RWPE2 (cell line): ENCODE data around the gene PTPRN2.

Source experiments
- ATAC-seq: fragments of 200-7000 bp; cut with Tn5 transposase; 3 replicates; pipeline ENCODE4 v1.9.1; 2021; ENCODE audit warnings: low read depth
- DNase-seq: peaks from one replicate; pipeline ENCODE4 v3.0.0-alpha.2; 2020; ENCODE audit warnings: low spot score
- H3K27ac ChIP-seq: fragments of 450-650 bp; 2 replicates; pipeline ENCODE4 v1.5.1; 2017; ENCODE audit warnings: mild to moderate bottlenecking; ENCODE audit not compliant: poor library complexity, severe bottlenecking
- H3K27me3 ChIP-seq: fragments of 250-450 bp; sonication (Bioruptor Pico); 2 replicates; pipeline ENCODE4 v1.5.1; 2021; ENCODE audit warnings: mild to moderate bottlenecking, moderate library complexity; ENCODE audit not compliant: insufficient read depth, poor library complexity, severe bottlenecking
- H3K36me3 ChIP-seq: fragments of 250-450 bp; sonication (Bioruptor Pico); 2 replicates; pipeline ENCODE4 v1.5.1; 2020; ENCODE audit warnings: low read depth, mild to moderate bottlenecking, moderate library complexity
- H3K4me1 ChIP-seq: fragments of 250-450 bp; sonication (Bioruptor Pico); 2 replicates; pipeline ENCODE4 v1.5.1; 2021; ENCODE audit warnings: mild to moderate bottlenecking, moderate library complexity; ENCODE audit not compliant: insufficient read depth, poor library complexity, severe bottlenecking
- H3K4me3 ChIP-seq: fragments of 250-450 bp; sonication (Bioruptor Pico); 2 replicates; pipeline ENCODE4 v1.5.1; 2021; ENCODE audit warnings: mild to moderate bottlenecking, moderate library complexity; ENCODE audit not compliant: severe bottlenecking
- H3K9me3 ChIP-seq: fragments of 250-450 bp; sonication (Bioruptor Pico); 2 replicates; pipeline ENCODE4 v1.5.1; 2021; ENCODE audit warnings: mild to moderate bottlenecking, moderate library complexity; ENCODE audit not compliant: severe bottlenecking
- TF ChIP-seq, protein P1 (sequence below): fragments of 450-650 bp; IDR thresholded peaks from one replicate; pipeline ENCODE4 v1.5.1; 2017; ENCODE audit warnings: mild to moderate bottlenecking, moderate library complexity; ENCODE audit not compliant: poor library complexity, severe bottlenecking

Gene PTPRN2

DNA sequence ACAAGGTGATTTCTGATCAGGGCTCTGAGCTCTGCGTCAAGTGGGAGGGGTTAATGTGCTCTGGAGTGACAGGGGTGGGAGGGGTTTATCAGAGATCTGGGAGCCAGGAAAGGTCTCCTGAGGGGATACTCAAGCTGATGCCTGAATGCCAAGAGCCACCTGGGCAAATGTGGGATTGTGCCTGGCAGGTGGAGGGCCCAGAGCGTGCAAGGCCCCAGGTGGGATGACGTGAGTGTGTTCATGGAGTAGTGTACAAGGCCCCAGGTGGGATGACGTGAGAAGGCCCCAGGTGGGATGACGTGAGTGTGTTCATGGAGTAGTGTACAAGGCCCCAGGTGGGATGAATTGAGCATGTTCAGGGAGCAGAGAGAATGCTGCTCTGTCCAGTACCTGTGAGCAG, 610.3 kb downstream of the PTPRN2 start:
- TF ChIP-seq, protein P1, sequence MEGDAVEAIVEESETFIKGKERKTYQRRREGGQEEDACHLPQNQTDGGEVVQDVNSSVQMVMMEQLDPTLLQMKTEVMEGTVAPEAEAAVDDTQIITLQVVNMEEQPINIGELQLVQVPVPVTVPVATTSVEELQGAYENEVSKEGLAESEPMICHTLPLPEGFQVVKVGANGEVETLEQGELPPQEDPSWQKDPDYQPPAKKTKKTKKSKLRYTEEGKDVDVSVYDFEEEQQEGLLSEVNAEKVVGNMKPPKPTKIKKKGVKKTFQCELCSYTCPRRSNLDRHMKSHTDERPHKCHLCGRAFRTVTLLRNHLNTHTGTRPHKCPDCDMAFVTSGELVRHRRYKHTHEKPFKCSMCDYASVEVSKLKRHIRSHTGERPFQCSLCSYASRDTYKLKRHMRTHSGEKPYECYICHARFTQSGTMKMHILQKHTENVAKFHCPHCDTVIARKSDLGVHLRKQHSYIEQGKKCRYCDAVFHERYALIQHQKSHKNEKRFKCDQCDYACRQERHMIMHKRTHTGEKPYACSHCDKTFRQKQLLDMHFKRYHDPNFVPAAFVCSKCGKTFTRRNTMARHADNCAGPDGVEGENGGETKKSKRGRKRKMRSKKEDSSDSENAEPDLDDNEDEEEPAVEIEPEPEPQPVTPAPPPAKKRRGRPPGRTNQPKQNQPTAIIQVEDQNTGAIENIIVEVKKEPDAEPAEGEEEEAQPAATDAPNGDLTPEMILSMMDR: no peak
- H3K9me3 ChIP-seq: peaks cover 5% of the 10 kb centered on the region
- DNase-seq (peak; percentile 8), ATAC-seq (no peak)
- no peak overlapping the region for H3K27ac ChIP-seq
- H3K4me3 ChIP-seq: no peak overlapping the region
- no peaks in the 10 kb centered on the region for H3K27me3 ChIP-seq
- no peaks in the 10 kb centered on the region for H3K36me3 ChIP-seq
- no peaks in the 10 kb centered on the region for H3K4me1 ChIP-seq

DNA sequence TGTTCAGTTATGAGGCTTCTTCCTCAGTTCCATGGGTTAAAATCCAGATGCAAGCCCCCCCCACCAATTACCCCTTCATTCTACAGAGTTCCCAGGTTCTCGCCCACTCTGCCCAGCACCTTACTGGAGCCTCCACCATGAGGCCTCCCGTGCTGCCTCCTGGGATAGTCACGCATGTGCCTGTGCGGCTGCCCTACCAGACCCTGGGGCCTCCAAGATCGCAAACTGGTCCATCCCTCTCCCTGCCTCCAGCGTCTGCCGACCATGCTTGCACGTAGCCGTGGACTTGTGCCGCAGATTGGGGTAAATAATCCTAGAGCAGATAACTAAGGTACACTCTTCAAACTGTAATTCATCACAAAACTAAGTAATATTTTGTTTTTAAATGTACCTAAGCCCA, 611.2 kb downstream of the PTPRN2 start:
- DNase-seq: peak; percentile 27
- Histone ChIP-seq H3K9me3 (peaks cover 5% of the 10 kb centered on the region), H3K4me1 (no peaks in the 10 kb centered on the region), H3K4me3 (no peak overlapping the region), H3K27me3 (no peaks in the 10 kb centered on the region), H3K27ac (no peak overlapping the region), H3K36me3 (no peaks in the 10 kb centered on the region)
- TF ChIP-seq, protein P1: no peak
- no peak for ATAC-seq

- Histone ChIP-seq H3K27ac (no peak overlapping the region), H3K27me3 (no peaks in the 10 kb centered on the region), H3K9me3 (peaks cover 7% of the 10 kb centered on the region), H3K4me3 (no peak overlapping the region), H3K36me3 (no peaks in the 10 kb centered on the region), H3K4me1 (no peaks in the 10 kb centered on the region)
- DNase-seq (peak; percentile 28), ATAC-seq (no peak)
- TF ChIP-seq, protein P1: no peak
Observed at GRCh38 chr7:157975401-157976372, 611.9 kb downstream of the PTPRN2 start.

DNA sequence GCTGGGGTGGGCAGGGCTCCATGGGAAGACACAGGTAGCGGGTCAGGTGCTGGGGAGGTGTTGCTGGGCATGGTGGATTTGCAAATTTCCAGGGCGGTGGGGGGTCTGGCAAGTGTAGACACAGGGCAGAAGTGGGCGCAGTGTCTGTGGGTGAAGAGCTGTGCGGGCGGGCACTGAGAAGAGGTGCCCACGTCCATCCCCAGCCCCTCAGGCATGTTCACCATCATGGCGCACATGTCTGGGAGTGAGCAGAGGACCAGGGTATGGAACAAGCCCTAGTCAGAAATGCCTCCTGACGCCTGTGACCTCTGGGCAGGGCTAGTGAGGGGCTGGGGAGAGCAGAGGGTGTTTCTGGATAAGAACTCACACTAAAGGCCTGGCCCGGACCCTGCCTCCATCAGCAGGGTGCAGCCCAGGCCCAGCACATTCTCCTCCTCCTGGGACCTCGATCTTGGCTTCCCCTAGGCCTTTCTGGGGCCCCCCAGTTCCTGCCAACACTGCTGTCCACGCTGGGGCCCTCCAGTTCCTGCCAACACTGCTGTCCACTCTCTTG, 612.9 kb downstream of the PTPRN2 start:
- Histone ChIP-seq H3K27me3 (no peaks in the 10 kb centered on the region), H3K27ac (no peak overlapping the region), H3K36me3 (no peaks in the 10 kb centered on the region), H3K4me3 (no peak overlapping the region), H3K9me3 (peaks cover 7% of the 10 kb centered on the region), H3K4me1 (no peaks in the 10 kb centered on the region)
- TF ChIP-seq, protein P1: no peak
- DNase-seq (peak; percentile 47), ATAC-seq (no peak)
